Lower lobe of right lung (tissue), 2 donors: ENCODE data around the gene OR1N2. TPM values are rescaled to one million over a fixed set of nuclear protein-coding genes. Genes with fewer than 3 reads are reported as not detected.
"Not testable (repeated sequence)": the region's sequence is repeated elsewhere in the genome, so short reads cannot be mapped to it uniquely, and the experiment has no call there.

ENCODE experiments used
- ATAC-seq, 2 donors: fragments of 200-7000 bp; cut with Tn5 transposase; one replicate each; pipeline ENCODE4 v1.9.1; 2020 to 2022; ENCODE audit warnings: mild to moderate bottlenecking in 2 of 2, moderate library complexity in 2 of 2
- DNase-seq: peaks from one replicate; pipeline ENCODE4 v3.0.0-alpha.2; 2020
- H3K27ac ChIP-seq: fragments of 200-600 bp; one replicate; pipeline ENCODE4 v1.8.0; 2022
- H3K27me3 ChIP-seq: fragments of 200-600 bp; one replicate; pipeline ENCODE4 v1.8.0; 2022; ENCODE audit warnings: low read depth
- H3K36me3 ChIP-seq: fragments of 200-600 bp; one replicate; pipeline ENCODE4 v1.8.0; 2022; ENCODE audit warnings: mild to moderate bottlenecking
- H3K4me1 ChIP-seq: fragments of 200-600 bp; one replicate; pipeline ENCODE4 v1.8.0; 2022
- H3K4me3 ChIP-seq: fragments of 200-600 bp; one replicate; pipeline ENCODE4 v1.8.0; 2022; ENCODE audit warnings: mild to moderate bottlenecking
- H3K9me3 ChIP-seq: fragments of 200-600 bp; one replicate; pipeline ENCODE4 v1.8.0; 2022
- intact Hi-C: fragments of 100-400 bp; cut with DNase I; formaldehyde crosslinking; loops from one replicate; pipeline ENCODE4 v1.11.0; 2022
- total RNA-seq: library from RNA; stranded (reverse); fragmentation: NEBNext Ultra II Directional; extraction: Animal tissue kit (Norgen Biotek cat#: 25700); gene quantifications from one replicate; pipeline ENCODE4 v1.2.1, GENCODE V29; 2021
- TF ChIP-seq, protein P1 (sequence below): fragments of 200-600 bp; IDR thresholded peaks from one replicate; pipeline ENCODE4 v1.8.0; 2022; ENCODE audit warnings: antibody characterized with exemption, mild to moderate bottlenecking
- donor health status: DM: no; HTN: yes; CAD: no; lungs with severe emphysema.

Gene OR1N2
- total RNA-seq, 1 donor from 2014 or later, result not detected

DNA sequence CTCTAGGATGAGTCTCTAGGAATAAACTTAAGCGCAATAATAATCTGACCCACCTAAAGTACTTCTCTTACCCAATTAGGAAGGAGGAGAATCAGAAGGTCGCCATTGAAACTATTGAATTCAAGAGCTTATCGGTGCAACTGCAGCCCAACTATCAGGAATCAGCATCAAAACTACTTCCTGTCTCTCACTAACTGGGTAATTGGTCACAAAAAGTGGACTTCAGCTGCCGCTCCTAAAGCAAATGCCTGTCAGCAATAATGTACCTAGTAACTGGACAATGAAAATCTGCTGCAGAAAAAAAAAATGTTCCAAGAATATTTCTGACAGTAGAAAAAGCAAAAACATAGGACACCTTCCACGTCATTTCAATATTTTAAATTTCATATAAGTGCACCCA, 27.0 kb downstream of the OR1N2 start:
- TF ChIP-seq, protein P1, sequence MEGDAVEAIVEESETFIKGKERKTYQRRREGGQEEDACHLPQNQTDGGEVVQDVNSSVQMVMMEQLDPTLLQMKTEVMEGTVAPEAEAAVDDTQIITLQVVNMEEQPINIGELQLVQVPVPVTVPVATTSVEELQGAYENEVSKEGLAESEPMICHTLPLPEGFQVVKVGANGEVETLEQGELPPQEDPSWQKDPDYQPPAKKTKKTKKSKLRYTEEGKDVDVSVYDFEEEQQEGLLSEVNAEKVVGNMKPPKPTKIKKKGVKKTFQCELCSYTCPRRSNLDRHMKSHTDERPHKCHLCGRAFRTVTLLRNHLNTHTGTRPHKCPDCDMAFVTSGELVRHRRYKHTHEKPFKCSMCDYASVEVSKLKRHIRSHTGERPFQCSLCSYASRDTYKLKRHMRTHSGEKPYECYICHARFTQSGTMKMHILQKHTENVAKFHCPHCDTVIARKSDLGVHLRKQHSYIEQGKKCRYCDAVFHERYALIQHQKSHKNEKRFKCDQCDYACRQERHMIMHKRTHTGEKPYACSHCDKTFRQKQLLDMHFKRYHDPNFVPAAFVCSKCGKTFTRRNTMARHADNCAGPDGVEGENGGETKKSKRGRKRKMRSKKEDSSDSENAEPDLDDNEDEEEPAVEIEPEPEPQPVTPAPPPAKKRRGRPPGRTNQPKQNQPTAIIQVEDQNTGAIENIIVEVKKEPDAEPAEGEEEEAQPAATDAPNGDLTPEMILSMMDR, result no peak
- intact Hi-C loops, result no loop called here
- no peaks in the 10 kb centered on the region for H3K36me3 ChIP-seq
- ATAC-seq (no peak), DNase-seq (no peak)
- no peak overlapping the region for H3K27ac ChIP-seq
- H3K4me3 ChIP-seq, result no peak overlapping the region
- H3K4me1 ChIP-seq, result no peaks in the 10 kb centered on the region
- no peaks in the 10 kb centered on the region for H3K9me3 ChIP-seq
- no peaks in the 10 kb centered on the region for H3K27me3 ChIP-seq

DNA sequence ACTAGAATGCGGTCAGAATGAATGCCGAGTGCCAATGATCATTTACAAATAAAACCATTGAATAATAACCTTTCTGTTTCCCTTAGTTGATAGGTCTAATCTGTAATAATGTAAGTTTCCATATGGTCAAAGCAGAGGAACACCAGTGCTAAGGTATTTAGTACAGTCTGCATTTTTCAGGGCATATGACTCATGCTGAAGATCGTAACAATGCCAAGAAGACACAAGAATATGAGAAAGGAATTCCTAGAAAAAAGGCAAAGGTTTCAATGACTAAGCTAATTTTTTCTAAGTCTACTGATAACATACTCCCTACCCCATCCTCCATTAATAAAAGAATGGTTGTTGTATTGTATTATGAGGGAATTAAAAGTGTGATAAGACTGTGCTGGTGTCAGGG, 27.4 kb downstream of the OR1N2 start:
- TF ChIP-seq, protein P1, result no peak
- no peaks in the 10 kb centered on the region for H3K9me3 ChIP-seq
- ATAC-seq, result no peak
- H3K27me3 ChIP-seq, result no peaks in the 10 kb centered on the region
- intact Hi-C loops, result no loop called here
- DNase-seq, result no peak
- H3K4me3 ChIP-seq, result no peak overlapping the region
- H3K36me3 ChIP-seq, result no peaks in the 10 kb centered on the region
- H3K4me1 ChIP-seq, result no peaks in the 10 kb centered on the region
- H3K27ac ChIP-seq, result no peak overlapping the region

DNA sequence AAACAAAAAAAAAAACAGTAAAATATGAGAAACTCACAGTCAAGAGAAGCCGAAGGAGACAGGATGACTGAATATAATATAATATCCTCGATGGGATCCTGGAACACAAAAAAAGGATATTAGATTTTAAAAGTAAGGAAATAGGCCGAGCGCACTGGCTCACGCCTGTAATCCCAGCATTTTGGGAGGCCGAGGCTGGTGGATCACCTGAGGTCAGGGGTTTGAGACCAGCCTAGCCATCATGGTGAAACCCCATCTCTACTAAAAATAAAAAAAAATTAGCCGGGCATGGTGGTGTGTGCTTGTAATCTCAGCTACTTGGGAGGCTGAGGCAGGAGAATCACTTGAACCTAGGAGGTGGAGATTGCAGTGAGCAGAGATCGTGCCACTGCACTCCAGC, 30.4 kb downstream of the OR1N2 start, which contains the start of gene OR1L8:
OR1L8 (minus strand) TSS at position 101 of the 400 bp plus-strand sequence. CDS start 14,907 bp downstream, outside the sequence.
- DNase-seq, H3K27ac ChIP-seq, intact Hi-C loops, H3K4me1 ChIP-seq, H3K36me3 ChIP-seq, H3K27me3 ChIP-seq, ATAC-seq, H3K4me3 ChIP-seq, H3K9me3 ChIP-seq: not testable (repeated sequence)

Other genes starting within 250 kb of the OR1N2 start
- gene PTGS1, start 182.1 kb upstream of the OR1N2 start, total RNA-seq, result 14.9 TPM
- not detected for gene OR1J1, start 75.2 kb upstream of the OR1N2 start, total RNA-seq
- not detected for gene OR1J2, start 42.3 kb upstream of the OR1N2 start, total RNA-seq
- gene OR1J4, start 34.0 kb upstream of the OR1N2 start, total RNA-seq, result not detected
- not detected for gene OR1N1, start 25.8 kb upstream of the OR1N2 start, total RNA-seq
- gene OR1L8, start 30.3 kb downstream of the OR1N2 start, total RNA-seq, result 0.27 TPM
- not detected for gene OR1Q1, start 61.6 kb downstream of the OR1N2 start, total RNA-seq
- not detected for gene OR1B1, start 104.5 kb downstream of the OR1N2 start, total RNA-seq
- gene OR1L1, start 108.6 kb downstream of the OR1N2 start, total RNA-seq, result not detected
- gene OR1L3, start 122.0 kb downstream of the OR1N2 start, total RNA-seq, result not detected
- not detected for gene OR1L4, start 170.9 kb downstream of the OR1N2 start, total RNA-seq
- gene OR1L6, start 189.2 kb downstream of the OR1N2 start, total RNA-seq, result not detected
- gene OR5C1, start 235.8 kb downstream of the OR1N2 start, total RNA-seq, result not detected
- not detected for gene OR1K1, start 247.0 kb downstream of the OR1N2 start, total RNA-seq